Left lung (tissue), 10 donors: Measurements from ENCODE around the gene C8A. TPM values are rescaled to one million over a fixed set of nuclear protein-coding genes. Genes with fewer than 3 reads are reported as not detected.

Experiments
- ATAC-seq: fragments of 200-7000 bp; cut with Tn5 transposase; one replicate; pipeline ENCODE4 v1.9.1; 2020; ENCODE audit warnings: moderate library complexity
- DNase-seq, 4 donors: peaks; one replicate each; pipeline ENCODE4 v3.0.0-alpha.2; 2013 to 2020
- H3K27ac ChIP-seq, 2 donors: fragments of 200-600 bp; sonication (generic) in 1 of 2; one replicate each; pipeline versions ENCODE4 v1.5.0 to v1.8.0; 2020 to 2021
- H3K27me3 ChIP-seq, 2 donors: fragments of 200-600 bp; sonication (generic) in 1 of 2; one replicate each; pipeline versions ENCODE4 v1.5.0 to v1.8.0; 2020 to 2021
- H3K36me3 ChIP-seq, 2 donors: fragments of 200-600 bp; sonication (generic) in 1 of 2; one replicate each; pipeline versions ENCODE4 v1.5.0 to v1.8.0; 2020 to 2021
- H3K4me1 ChIP-seq, 2 donors: fragments of 200-600 bp; one replicate each; pipeline ENCODE4 v1.8.0; 2021
- H3K4me3 ChIP-seq, 2 donors: fragments of 200-600 bp; sonication (generic) in 1 of 2; one replicate each; pipeline versions ENCODE4 v1.5.0 to v1.8.0; 2020 to 2021; ENCODE audit warnings: mild to moderate bottlenecking in 1 of 2
- H3K9me3 ChIP-seq, 2 donors: fragments of 200-600 bp; sonication (generic) in 1 of 2; one replicate each; pipeline versions ENCODE4 v1.5.0 to v1.8.0; 2020 to 2021
- intact Hi-C, 2 donors: fragments of 100-400 bp; cut with DNase I; formaldehyde crosslinking; loops; one replicate each; pipeline versions ENCODE4 v1.11.2 to v1.14.2; 2022
- polyA plus RNA-seq, 6 donors: library from polyadenylated mRNA; unstranded; fragments of 120-200 nt; gene quantifications; one replicate each; pipeline ENCODE4 v1.2.1, GENCODE V29; 2013; ENCODE audit not compliant: insufficient read length in 6 of 6
- total RNA-seq, 2 donors: library from RNA; stranded (reverse); fragmentation: NEBNext Ultra II Directional; extraction: Animal tissue kit (Norgen Biotek cat#: 25700); gene quantifications; one replicate each; pipeline ENCODE4 v1.2.1, GENCODE V29; 2021
- TF ChIP-seq, protein P1 (sequence below), 2 donors: fragments of 200-600 bp; sonication (generic) in 1 of 2; IDR thresholded peaks; one replicate each; pipeline versions ENCODE4 v1.5.0 to v1.8.0; 2021; ENCODE audit warnings: antibody characterized with exemption in 2 of 2
- donor health status: DM: no; HTN: yes; CAD: no.
- donor health status: DM: no; HTN: no; CAD: no.

C8A gene
- total and polyA plus RNA-seq, 8 donors, result 0.09 TPM; not detected in 7

DNA sequence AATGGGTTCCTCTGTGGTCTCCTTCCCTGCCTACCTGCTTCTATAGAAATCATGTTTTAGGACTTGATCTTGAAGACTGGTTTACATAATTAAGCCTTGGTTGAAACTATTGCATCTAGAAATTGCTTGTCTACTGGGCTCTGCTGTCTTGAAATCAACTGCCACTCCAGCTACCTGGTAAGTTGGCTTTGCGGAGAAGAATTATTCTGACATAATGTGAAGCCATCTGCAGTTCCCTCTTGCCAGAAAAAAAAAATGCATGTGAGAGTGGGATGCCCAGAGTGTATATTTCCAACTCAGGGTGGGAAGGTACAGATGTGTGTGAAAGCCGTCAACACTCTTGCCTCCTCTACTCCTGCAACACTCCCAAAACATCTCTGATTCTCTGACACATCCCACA is 84.0 kb downstream of the C8A start:
- intact Hi-C loops, result no loop called here
- Histone ChIP-seq H3K9me3 (no peaks in the 10 kb centered on the region), H3K27me3 (no peaks in the 10 kb centered on the region), H3K27ac (no peak overlapping the region), H3K36me3 (no peaks in the 10 kb centered on the region), H3K4me3 (no peak overlapping the region), H3K4me1 (no peaks in the 10 kb centered on the region)
- TF ChIP-seq, protein P1, sequence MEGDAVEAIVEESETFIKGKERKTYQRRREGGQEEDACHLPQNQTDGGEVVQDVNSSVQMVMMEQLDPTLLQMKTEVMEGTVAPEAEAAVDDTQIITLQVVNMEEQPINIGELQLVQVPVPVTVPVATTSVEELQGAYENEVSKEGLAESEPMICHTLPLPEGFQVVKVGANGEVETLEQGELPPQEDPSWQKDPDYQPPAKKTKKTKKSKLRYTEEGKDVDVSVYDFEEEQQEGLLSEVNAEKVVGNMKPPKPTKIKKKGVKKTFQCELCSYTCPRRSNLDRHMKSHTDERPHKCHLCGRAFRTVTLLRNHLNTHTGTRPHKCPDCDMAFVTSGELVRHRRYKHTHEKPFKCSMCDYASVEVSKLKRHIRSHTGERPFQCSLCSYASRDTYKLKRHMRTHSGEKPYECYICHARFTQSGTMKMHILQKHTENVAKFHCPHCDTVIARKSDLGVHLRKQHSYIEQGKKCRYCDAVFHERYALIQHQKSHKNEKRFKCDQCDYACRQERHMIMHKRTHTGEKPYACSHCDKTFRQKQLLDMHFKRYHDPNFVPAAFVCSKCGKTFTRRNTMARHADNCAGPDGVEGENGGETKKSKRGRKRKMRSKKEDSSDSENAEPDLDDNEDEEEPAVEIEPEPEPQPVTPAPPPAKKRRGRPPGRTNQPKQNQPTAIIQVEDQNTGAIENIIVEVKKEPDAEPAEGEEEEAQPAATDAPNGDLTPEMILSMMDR (IDR thresholded peaks at IDR 0.05), result no peak
- DNase-seq (no peak), ATAC-seq (no peak)

DNA sequence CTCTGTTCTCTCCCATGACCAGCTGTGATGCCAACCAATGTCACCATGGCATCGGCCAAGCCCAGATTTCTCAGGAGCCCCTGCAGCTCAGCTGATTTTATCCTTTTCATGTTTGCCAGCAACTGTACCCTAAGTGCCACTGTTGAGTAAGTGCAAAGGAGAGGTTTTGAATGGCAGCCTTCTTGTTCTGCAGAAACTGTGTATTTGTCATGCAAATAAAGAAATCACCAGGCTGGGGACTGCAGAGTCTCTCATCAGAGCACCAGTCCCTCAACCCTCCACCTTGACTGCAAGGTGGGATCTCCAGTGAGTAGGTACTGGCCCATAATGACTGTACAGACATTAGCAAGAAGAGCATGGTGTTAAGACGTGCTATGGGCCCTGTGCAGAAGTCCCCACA is 84.6 kb downstream of the C8A start:
- Histone ChIP-seq H3K4me3 (no peak overlapping the region), H3K27ac (no peak overlapping the region), H3K4me1 (no peaks in the 10 kb centered on the region), H3K36me3 (no peaks in the 10 kb centered on the region), H3K9me3 (no peaks in the 10 kb centered on the region), H3K27me3 (no peaks in the 10 kb centered on the region)
- DNase-seq (no peak), ATAC-seq (no peak)
- TF ChIP-seq, protein P1 (IDR thresholded peaks at IDR 0.05), result no peak
- intact Hi-C loops, result no loop called here

DNA sequence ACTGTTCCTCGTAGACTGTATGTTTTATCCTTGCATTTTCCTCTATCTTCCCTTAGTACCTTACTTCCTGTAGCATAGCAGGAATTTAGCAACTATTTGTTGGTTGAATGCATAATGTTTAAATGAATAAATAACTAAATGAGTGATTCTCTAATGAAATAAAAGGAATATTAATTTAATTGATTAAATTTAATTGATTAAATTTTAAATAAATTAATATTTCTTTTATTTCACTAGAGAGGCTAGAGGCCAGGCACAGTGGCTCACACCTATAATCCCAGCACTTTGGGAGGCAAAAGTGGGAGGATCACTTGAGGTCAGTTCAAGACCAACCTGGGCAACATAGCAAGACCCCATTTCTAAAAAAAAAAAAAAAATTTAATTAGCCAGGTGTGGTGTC is 85.4 kb downstream of the C8A start:
- Histone ChIP-seq H3K4me3 (no peak overlapping the region), H3K36me3 (no peaks in the 10 kb centered on the region), H3K27ac (no peak overlapping the region), H3K4me1 (no peaks in the 10 kb centered on the region), H3K9me3 (no peaks in the 10 kb centered on the region), H3K27me3 (no peaks in the 10 kb centered on the region)
- intact Hi-C loops, result no loop called here
- TF ChIP-seq, protein P1 (IDR thresholded peaks at IDR 0.05), result no peak
- ATAC-seq, result no peak
- DNase-seq, result no peak

DNA sequence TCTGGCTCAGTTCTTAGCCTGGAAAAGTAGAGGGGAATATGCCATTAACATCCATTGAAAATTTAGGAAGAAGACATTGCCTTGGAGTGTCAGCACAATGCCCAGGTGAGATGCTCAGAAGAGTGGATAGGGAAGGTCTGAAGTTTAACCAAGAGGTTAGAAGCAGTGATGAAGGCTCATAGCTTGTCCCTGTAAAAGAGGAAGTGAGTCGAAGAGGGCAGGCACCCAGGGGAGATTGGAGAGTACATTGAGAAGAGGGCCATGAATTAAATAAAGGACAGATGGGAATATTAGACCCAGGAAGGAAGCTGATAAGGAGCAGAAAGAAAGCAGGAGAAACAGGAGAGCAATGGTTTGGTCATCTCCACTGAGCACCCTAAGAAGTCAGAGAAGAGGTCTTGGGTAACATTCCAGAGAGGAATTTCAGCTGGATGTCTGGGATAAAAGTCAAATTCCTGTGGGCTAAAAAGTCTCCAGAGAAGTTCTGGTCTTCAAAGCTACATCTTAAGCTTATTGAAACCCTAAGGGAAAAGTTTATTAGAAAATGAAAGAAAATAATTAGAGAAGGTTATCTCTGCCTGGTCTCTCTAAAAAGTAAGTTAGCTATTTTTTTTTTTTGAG is 93.9 kb downstream of the C8A start:
- Histone ChIP-seq H3K36me3 (no peaks in the 10 kb centered on the region), H3K4me3 (no peak overlapping the region), H3K9me3 (no peaks in the 10 kb centered on the region), H3K4me1 (no peaks in the 10 kb centered on the region), H3K27me3 (no peaks in the 10 kb centered on the region), H3K27ac (no peak overlapping the region)
- no peak for ATAC-seq
- no peak for DNase-seq
- intact Hi-C loops, result no loop called here
- TF ChIP-seq, protein P1 (IDR thresholded peaks at IDR 0.05), result no peak

DNA sequence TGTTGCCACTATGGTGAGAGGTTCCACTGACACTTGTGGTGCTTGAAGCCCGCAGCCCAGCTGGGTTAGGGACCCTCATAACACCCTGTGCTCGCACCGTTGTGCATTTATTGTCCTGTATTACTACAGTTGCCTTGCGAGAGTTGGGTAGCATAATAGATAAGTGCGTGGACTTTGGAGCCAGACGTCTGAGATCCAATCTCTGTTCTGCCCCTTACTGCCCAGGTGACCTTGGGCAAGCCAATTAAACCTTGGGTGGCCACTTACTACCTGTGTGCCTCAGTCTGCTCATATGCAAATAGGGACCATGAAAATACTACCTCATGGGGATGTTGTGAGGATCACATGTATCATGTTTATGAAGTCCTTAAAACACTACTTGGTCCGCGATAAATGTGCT is 97.9 kb downstream of the C8A start:
- TF ChIP-seq, protein P1 (IDR thresholded peaks at IDR 0.05), result no peak
- H3K4me3 ChIP-seq, result no peak overlapping the region
- intact Hi-C loops, result no loop called here
- H3K27me3 ChIP-seq, result no peaks in the 10 kb centered on the region
- H3K36me3 ChIP-seq, result no peaks in the 10 kb centered on the region
- DNase-seq (no peak), ATAC-seq (no peak)
- H3K9me3 ChIP-seq, result no peaks in the 10 kb centered on the region
- H3K4me1 ChIP-seq, result no peaks in the 10 kb centered on the region
- no peak overlapping the region for H3K27ac ChIP-seq
